HepG2 (cell line): ENCODE measurements around the gene ELMOD3. TPM values are rescaled to one million over a fixed set of nuclear protein-coding genes. Genes with fewer than 3 reads are reported as not detected.

Source experiments
- ARNT2 ChIP-seq: sonication (generic); formaldehyde crosslinking; IDR thresholded peaks from 2 replicates; pipeline ENCODE4 v1.8.0; 2022; ENCODE audit warnings: mild to moderate bottlenecking, low read depth, missing genetic modification reagents, moderate library complexity
- BCLAF1 ChIP-seq: fragments of 450-650 bp; IDR thresholded peaks from 2 replicates; pipeline ENCODE4 v1.6.1; 2017; ENCODE audit warnings: mild to moderate bottlenecking
- BRF2 ChIP-seq: sonication (generic); formaldehyde crosslinking; IDR thresholded peaks from 2 replicates; pipeline ENCODE4 v1.8.1; 2022; ENCODE audit warnings: mild to moderate bottlenecking, missing genetic modification reagents
- CERS6 ChIP-seq: sonication (generic); formaldehyde crosslinking; IDR thresholded peaks from 2 replicates; pipeline ENCODE4 v1.5.0; 2020; ENCODE audit warnings: missing genetic modification reagents
- HIVEP1 ChIP-seq: sonication (generic); formaldehyde crosslinking; IDR thresholded peaks from 2 replicates; pipeline ENCODE4 v1.4.0; 2020; ENCODE audit warnings: mild to moderate bottlenecking, missing genetic modification reagents
- MAX ChIP-seq: IDR thresholded peaks from 2 replicates; pipeline ENCODE4 v1.6.1; 2012; ENCODE audit warnings: inconsistent platforms
- MIER3 ChIP-seq: IDR thresholded peaks from 2 replicates; pipeline ENCODE4 v1.6.1; 2016; ENCODE audit warnings: missing compliant biosample characterization, borderline replicate concordance
- NFIB ChIP-seq: sonication (generic); formaldehyde crosslinking; IDR thresholded peaks from 2 replicates; pipeline ENCODE4 v1.9.0; 2021; ENCODE audit warnings: missing genetic modification reagents, mild to moderate bottlenecking, borderline replicate concordance
- PBX2 ChIP-seq: IDR thresholded peaks from 2 replicates; pipeline ENCODE4 v1.6.1; 2016; ENCODE audit warnings: control low read depth
- RBAK ChIP-seq: sonication (generic); formaldehyde crosslinking; IDR thresholded peaks from 2 replicates; pipeline ENCODE4 v1.5.1; 2020; ENCODE audit warnings: mild to moderate bottlenecking, missing genetic modification reagents
- SIX1 ChIP-seq: sonication (generic); formaldehyde crosslinking; IDR thresholded peaks from 2 replicates; pipeline ENCODE4 v1.4.0; 2020; ENCODE audit warnings: missing genetic modification reagents, borderline replicate concordance
- SKI ChIP-seq: fragments of 450-650 bp; IDR thresholded peaks from one replicate; pipeline ENCODE4 v1.6.1; 2018; ENCODE audit warnings: mild to moderate bottlenecking; ENCODE audit not compliant: partially characterized antibody
- SP1 ChIP-seq, 2 experiments: fragments of 450-650 bp in 1 of 2; sonication (generic) in 1 of 2; formaldehyde crosslinking in 1 of 2; IDR thresholded peaks; 2 replicates each; pipeline versions ENCODE4 v1.4.0 to v1.6.1; 2016 to 2020; ENCODE audit warnings: missing genetic modification reagents in 1 of 2
- SRY ChIP-seq: sonication (generic); formaldehyde crosslinking; IDR thresholded peaks from 2 replicates; pipeline ENCODE4 v1.8.0; 2022; ENCODE audit warnings: mild to moderate bottlenecking, missing genetic modification reagents
- SSRP1 ChIP-seq: IDR thresholded peaks from 2 replicates; pipeline ENCODE4 v1.6.1; 2016; ENCODE audit warnings: control low read depth
- SUZ12 ChIP-seq: fragments of 150-350 bp; IDR thresholded peaks from 2 replicates; pipeline ENCODE4 v1.6.1; 2014; ENCODE audit warnings: low read depth, low read length
- TAF1 ChIP-seq: sonication (generic); formaldehyde crosslinking; IDR thresholded peaks from 2 replicates; pipeline ENCODE4 v1.4.0; 2020; ENCODE audit warnings: missing genetic modification reagents
- TRIM24 ChIP-seq: sonication (generic); formaldehyde crosslinking; IDR thresholded peaks from 2 replicates; pipeline ENCODE4 v1.8.0; 2022; ENCODE audit warnings: mild to moderate bottlenecking, missing genetic modification reagents
- YY1 ChIP-seq: IDR thresholded peaks from 2 replicates; pipeline ENCODE4 v1.6.1; 2011; ENCODE audit warnings: low read length, low read depth, moderate library complexity, mild to moderate bottlenecking; ENCODE audit not compliant: insufficient read depth, insufficient replicate concordance
- ZFX ChIP-seq: sonication (generic); formaldehyde crosslinking; IDR thresholded peaks from 2 replicates; pipeline ENCODE4 v1.4.0; 2020; ENCODE audit warnings: mild to moderate bottlenecking, low read depth, missing genetic modification reagents, moderate library complexity
- ZFY ChIP-seq: sonication (generic); formaldehyde crosslinking; IDR thresholded peaks from 2 replicates; pipeline ENCODE4 v1.4.0; 2020; ENCODE audit warnings: missing genetic modification reagents
- ZNF232 ChIP-seq: sonication (generic); formaldehyde crosslinking; IDR thresholded peaks from 2 replicates; pipeline ENCODE4 v1.4.0; 2020; ENCODE audit warnings: missing genetic modification reagents, borderline replicate concordance
- ZNF567 ChIP-seq: sonication (generic); formaldehyde crosslinking; IDR thresholded peaks from 2 replicates; pipeline ENCODE4 v1.8.1; 2023; ENCODE audit warnings: mild to moderate bottlenecking, missing genetic modification reagents, borderline replicate concordance
- ZNF709 ChIP-seq: sonication (generic); formaldehyde crosslinking; IDR thresholded peaks from 2 replicates; pipeline ENCODE4 v1.5.0; 2020; ENCODE audit warnings: mild to moderate bottlenecking, missing genetic modification reagents
- polyA plus RNA-seq, 8 experiments: library from polyadenylated mRNA; depleted of rRNA in 3 of 8; stranded (reverse) in 7 of 8; unstranded in 1 of 8; fragments of >200 nt; fragmentation: Illumina TruSeq in 4 of 8; extraction: Trizol in 4 of 8; gene quantifications; 2 replicates each; pipeline versions ENCODE4 v1.2.1 to v1.2.3, GENCODE V29; 2011 to 2016; ENCODE audit warnings: low read depth in 4 of 8, missing spikeins in 1 of 8, mixed read lengths in 1 of 8; ENCODE audit not compliant: insufficient read depth in 1 of 8
- total RNA-seq, 5 experiments: library from RNA; depleted of rRNA; stranded (reverse); fragments of >200 nt; fragmentation: Illumina TruSeq; extraction: Trizol; gene quantifications; 2 replicates each; pipeline ENCODE4 v1.2.3, GENCODE V29; 2016; ENCODE audit warnings: low read depth in 1 of 5

Gene ELMOD3
- total and polyA plus RNA-seq, 2 of the 13 experiments (the other 11 are each of a cell fraction or from before 2014, with no cell fraction given), result 13.3 to 19.5 TPM

DNA sequence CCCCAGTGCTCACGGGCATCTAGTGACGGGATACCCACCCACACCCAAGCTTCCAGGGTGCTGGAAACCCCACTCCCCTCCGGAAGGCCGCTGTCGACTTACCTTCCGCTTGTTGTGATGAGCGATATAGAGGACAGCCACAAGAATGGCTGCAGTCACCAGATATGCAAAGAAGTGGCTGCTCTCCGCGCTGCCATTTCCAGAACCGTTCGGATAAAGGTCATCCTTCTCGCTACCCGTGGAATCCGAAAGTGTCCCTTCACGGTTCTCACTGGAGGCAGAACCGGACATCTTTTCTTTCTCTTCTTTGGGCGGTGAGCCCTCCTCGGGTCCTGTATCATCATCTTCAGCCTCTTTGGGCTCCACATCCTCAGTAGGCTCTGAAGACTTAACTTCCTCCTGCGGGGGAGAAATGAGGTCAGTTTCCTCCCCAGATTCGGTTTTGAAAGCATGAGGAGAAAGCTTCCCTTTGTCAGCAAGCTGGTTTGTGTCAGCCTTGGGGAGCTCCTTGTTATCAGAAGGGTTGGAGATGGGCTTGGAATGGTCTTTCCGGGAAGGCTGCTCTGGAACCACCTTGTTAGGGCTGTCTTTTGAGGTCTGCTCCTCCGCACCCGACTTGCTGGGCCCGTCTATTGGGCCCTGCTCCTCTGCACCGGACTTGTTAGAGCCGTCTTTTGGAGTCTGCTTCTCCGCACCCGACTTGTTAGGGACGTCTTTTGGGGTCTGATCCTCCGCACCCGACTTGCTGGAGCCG is 28.0 kb upstream of the ELMOD3 start (continued):
- TF ChIP-seq BCLAF1, result no peak
- TF ChIP-seq SKI, result no peak
- no peak for TF ChIP-seq BRF2 (CRISPR knock-in tag)
- TF ChIP-seq HIVEP1 (CRISPR knock-in tag), result peak; percentile 18; the same call in 1 of the 2 replicates
- peak; percentile 40; the same call in 1 of the 2 replicates for TF ChIP-seq ZFY
- no peak for TF ChIP-seq ZNF567 (CRISPR knock-in tag)
- no peak for TF ChIP-seq NFIB (CRISPR knock-in tag)
- no peak for TF ChIP-seq ZNF709 (CRISPR knock-in tag)
- no peak; the same call in 1 of the 2 replicates for TF ChIP-seq ZNF232
- 0 out of 2 replicates have a peak, but pooled peaks have one; percentile 14 for TF ChIP-seq ZFX (CRISPR knock-in tag)
- TF ChIP-seq MIER3 (CRISPR knock-in tag), result peak; percentile 53; the same call in 1 of the 2 replicates
- 0 out of 2 replicates have a peak, but pooled peaks have one; percentile 17 for TF ChIP-seq MAX
- 0 out of 2 replicates have a peak, but pooled peaks have one; percentile 46 for TF ChIP-seq SIX1 (CRISPR knock-in tag)
- no peak for TF ChIP-seq SP1 (IDR thresholded peaks at IDR 0.05)
- TF ChIP-seq SP1 (CRISPR knock-in tag; IDR thresholded peaks at IDR 0.05), result no peak
- TF ChIP-seq SUZ12, result no peak
- peak; percentile 56 for TF ChIP-seq YY1
- no peak for TF ChIP-seq CERS6 (CRISPR knock-in tag)
- peak; percentile 45; the same call in 1 of the 2 replicates for TF ChIP-seq SRY (CRISPR knock-in tag)
- 0 out of 2 replicates have a peak, but pooled peaks have one; percentile 69 for TF ChIP-seq ARNT2
- no peak for TF ChIP-seq TRIM24 (CRISPR knock-in tag)
- peak; percentile 68 for TF ChIP-seq TAF1 (CRISPR knock-in tag)
- TF ChIP-seq RBAK, result no peak
- peak; percentile 84; the same call in 1 of the 2 replicates for TF ChIP-seq SSRP1 (CRISPR knock-in tag)
- no peak for TF ChIP-seq PBX2 (CRISPR knock-in tag)
